GM20431 (cell line): ENCODE results near the gene MT1HL1.
"Not testable (repeated sequence)": the region's sequence is repeated elsewhere in the genome, so short reads cannot be mapped to it uniquely, and the experiment has no call there.

ENCODE experiments used
- in situ Hi-C: fragments of 300-500 bp; cut with MseI, MboI; formaldehyde crosslinking; loops from one replicate; pipeline ENCODE4 v1.15.0; 2020; ENCODE audit warnings: low sequenced_read_pairs; ENCODE audit not compliant: unreplicated experiment

Gene MT1HL1

GRCh38 chr1:236981431-236981830 lies 22.8 kb downstream of the MT1HL1 start:
- in situ Hi-C loops: not testable (repeated sequence)

GRCh38 chr1:236980673-236981072 lies 23.6 kb downstream of the MT1HL1 start:
- in situ Hi-C loops: no loop called here

GRCh38 chr1:236979149-236979900 lies 24.9 kb downstream of the MT1HL1 start:
- in situ Hi-C loops: no loop called here

GRCh38 chr1:236978740-236979139 lies 25.5 kb downstream of the MT1HL1 start:
- in situ Hi-C loops: no loop called here

GRCh38 chr1:236975461-236975860 lies 28.8 kb downstream of the MT1HL1 start:
- in situ Hi-C loops: no loop called here

GRCh38 chr1:236974025-236974424 lies 30.2 kb downstream of the MT1HL1 start:
- in situ Hi-C loops: not testable (repeated sequence)

- in situ Hi-C loops: no loop called here
Measured at GRCh38 chr1:236966636-236967035, 37.6 kb downstream of the MT1HL1 start.

GRCh38 chr1:236963920-236964319 lies 40.3 kb downstream of the MT1HL1 start:
- in situ Hi-C loops: no loop called here

- in situ Hi-C loops: no loop called here
Measured at GRCh38 chr1:236959112-236959511, 45.1 kb downstream of the MT1HL1 start.

- in situ Hi-C loops: no loop called here
Measured at GRCh38 chr1:236957235-236957634, 47.0 kb downstream of the MT1HL1 start.
